Measurements from ENCODE around the gene SACS.
"Not testable (repeated sequence)": the region's sequence is repeated elsewhere in the genome, so short reads cannot be mapped to it uniquely, and the experiment has no call there.

Gene SACS

GRCh38 chr13:23440821-23441618 is 7.5 kb upstream of the SACS start:
- Mint-ChIP-seq H3K4me1 (ENCODE audit: low read depth) (no peaks in the 10 kb centered on the region), H3K27ac (no peak overlapping the region), H3K4me3 (no peak overlapping the region), H3K27me3 (no peaks in the 10 kb centered on the region), H3K9me3 (ENCODE audit: low read depth) (no peaks in the 10 kb centered on the region), H3K36me3 (no peaks in the 10 kb centered on the region)

- not testable (repeated sequence) for H3K36me3 Mint-ChIP-seq; H3K4me1 Mint-ChIP-seq (ENCODE audit: low read depth); H3K27me3 Mint-ChIP-seq; H3K4me3 Mint-ChIP-seq; H3K9me3 Mint-ChIP-seq (ENCODE audit: low read depth); H3K27ac Mint-ChIP-seq
These were observed 6.8 kb upstream of the SACS start for GRCh38 chr13:23440324-23440723.

- Mint-ChIP-seq H3K36me3 (no peaks in the 10 kb centered on the region), H3K9me3 (ENCODE audit: low read depth) (no peaks in the 10 kb centered on the region), H3K27me3 (peaks cover 2% of the 10 kb centered on the region), H3K4me1 (ENCODE audit: low read depth) (peaks cover 5% of the 10 kb centered on the region), H3K27ac (no peak overlapping the region), H3K4me3 (no peak overlapping the region)
These were observed 4.4 kb upstream of the SACS start for GRCh38 chr13:23437916-23438315.

- H3K36me3 Mint-ChIP-seq, result no peaks in the 10 kb centered on the region
- H3K27me3 Mint-ChIP-seq, result peaks cover 7% of the 10 kb centered on the region
- no peaks in the 10 kb centered on the region for H3K9me3 Mint-ChIP-seq (ENCODE audit: low read depth)
- no peak overlapping the region for H3K4me3 Mint-ChIP-seq
- H3K4me1 Mint-ChIP-seq (ENCODE audit: low read depth), result peaks cover 5% of the 10 kb centered on the region
- no peak overlapping the region for H3K27ac Mint-ChIP-seq
These were observed 3.2 kb upstream of the SACS start for GRCh38 chr13:23436680-23437079.

- H3K4me3 Mint-ChIP-seq, result no peak overlapping the region
- no peaks in the 10 kb centered on the region for H3K36me3 Mint-ChIP-seq
- peaks cover 5% of the 10 kb centered on the region for H3K4me1 Mint-ChIP-seq (ENCODE audit: low read depth)
- no peak overlapping the region for H3K27ac Mint-ChIP-seq
- no peaks in the 10 kb centered on the region for H3K9me3 Mint-ChIP-seq (ENCODE audit: low read depth)
- peaks cover 15% of the 10 kb centered on the region for H3K27me3 Mint-ChIP-seq
These were observed 989 bp upstream of the SACS start for GRCh38 chr13:23434491-23434890.

GRCh38 chr13:23432626-23433025 is 876 bp downstream of the SACS start:
- Mint-ChIP-seq H3K27ac (no peak overlapping the region), H3K27me3 (peaks cover 20% of the 10 kb centered on the region), H3K9me3 (ENCODE audit: low read depth) (no peaks in the 10 kb centered on the region), H3K4me3 (no peak overlapping the region), H3K36me3 (no peaks in the 10 kb centered on the region), H3K4me1 (ENCODE audit: low read depth) (peaks cover 5% of the 10 kb centered on the region)

GRCh38 chr13:23430664-23431063 is 2.8 kb downstream of the SACS start:
- Mint-ChIP-seq H3K27me3 (peaks cover 20% of the 10 kb centered on the region), H3K36me3 (no peaks in the 10 kb centered on the region), H3K9me3 (ENCODE audit: low read depth) (no peaks in the 10 kb centered on the region), H3K4me1 (ENCODE audit: low read depth) (peaks cover 5% of the 10 kb centered on the region), H3K27ac (no peak overlapping the region), H3K4me3 (no peak overlapping the region)

GRCh38 chr13:23427881-23428528 is 5.5 kb downstream of the SACS start:
- Mint-ChIP-seq H3K27me3 (peaks cover 19% of the 10 kb centered on the region), H3K36me3 (no peaks in the 10 kb centered on the region), H3K9me3 (ENCODE audit: low read depth) (no peaks in the 10 kb centered on the region), H3K27ac (no peak overlapping the region), H3K4me3 (no peak overlapping the region), H3K4me1 (ENCODE audit: low read depth) (peaks cover under 1% of the 10 kb centered on the region)

GRCh38 chr13:23427342-23427843 is 6.1 kb downstream of the SACS start:
- Mint-ChIP-seq H3K36me3 (no peaks in the 10 kb centered on the region), H3K4me3 (no peak overlapping the region), H3K27ac (no peak overlapping the region), H3K4me1 (ENCODE audit: low read depth) (no peaks in the 10 kb centered on the region), H3K9me3 (ENCODE audit: low read depth) (no peaks in the 10 kb centered on the region), H3K27me3 (peaks cover 19% of the 10 kb centered on the region)

GRCh38 chr13:23421596-23421995 is 11.9 kb downstream of the SACS start:
- Mint-ChIP-seq H3K36me3 (no peaks in the 10 kb centered on the region), H3K27me3 (no peaks in the 10 kb centered on the region), H3K9me3 (ENCODE audit: low read depth) (no peaks in the 10 kb centered on the region), H3K27ac (no peak overlapping the region), H3K4me3 (no peak overlapping the region), H3K4me1 (ENCODE audit: low read depth) (no peaks in the 10 kb centered on the region)

GRCh38 chr13:23418776-23419683 is 14.5 kb downstream of the SACS start:
- Mint-ChIP-seq H3K36me3 (no peaks in the 10 kb centered on the region), H3K9me3 (ENCODE audit: low read depth) (no peaks in the 10 kb centered on the region), H3K4me1 (ENCODE audit: low read depth) (no peaks in the 10 kb centered on the region), H3K4me3 (no peak overlapping the region), H3K27me3 (no peaks in the 10 kb centered on the region), H3K27ac (no peak overlapping the region)

- Mint-ChIP-seq H3K27ac (no peak overlapping the region), H3K36me3 (no peaks in the 10 kb centered on the region), H3K4me3 (no peak overlapping the region), H3K4me1 (ENCODE audit: low read depth) (no peaks in the 10 kb centered on the region), H3K9me3 (ENCODE audit: low read depth) (no peaks in the 10 kb centered on the region), H3K27me3 (peaks cover 3% of the 10 kb centered on the region)
These were observed 18.8 kb downstream of the SACS start for GRCh38 chr13:23414682-23415081.

GRCh38 chr13:23411706-23412105 is 21.8 kb downstream of the SACS start:
- Mint-ChIP-seq H3K27me3 (peaks cover 3% of the 10 kb centered on the region), H3K4me1 (ENCODE audit: low read depth) (peaks cover 2% of the 10 kb centered on the region), H3K4me3 (no peak overlapping the region), H3K27ac (no peak overlapping the region), H3K36me3 (no peaks in the 10 kb centered on the region), H3K9me3 (ENCODE audit: low read depth) (no peaks in the 10 kb centered on the region)

- Mint-ChIP-seq H3K27me3 (peaks cover 3% of the 10 kb centered on the region), H3K9me3 (ENCODE audit: low read depth) (no peaks in the 10 kb centered on the region), H3K36me3 (no peaks in the 10 kb centered on the region), H3K27ac (no peak overlapping the region), H3K4me1 (ENCODE audit: low read depth) (peaks cover 3% of the 10 kb centered on the region), H3K4me3 (no peak overlapping the region)
These were observed 22.3 kb downstream of the SACS start for GRCh38 chr13:23411220-23411619.

GRCh38 chr13:23408026-23408425 is 25.5 kb downstream of the SACS start:
- Mint-ChIP-seq H3K27me3 (peaks cover 4% of the 10 kb centered on the region), H3K36me3 (peaks cover 3% of the 10 kb centered on the region), H3K27ac (no peak overlapping the region)

More at GRCh38 chr13:23408026-23408425, 25.5 kb downstream of the SACS start:
- peaks cover 3% of the 10 kb centered on the region for H3K4me1 Mint-ChIP-seq (ENCODE audit: low read depth)
- no peak overlapping the region for H3K4me3 Mint-ChIP-seq
- H3K9me3 Mint-ChIP-seq (ENCODE audit: low read depth), result no peaks in the 10 kb centered on the region

Measured in activated naive CD8-positive, alpha-beta T cell (primary cell).